K562 (cell line): ENCODE data around the gene CD93.

Source experiments
- EP300 ChIP-seq: IDR thresholded peaks from 2 replicates; pipeline ENCODE4 v1.6.1; 2012; ENCODE audit warnings: low read length, improper control_type of control experiment
- NCOA2 ChIP-seq, 2 experiments: fragments of 450-650 bp; IDR thresholded peaks; 2 replicates each; pipeline ENCODE4 v1.6.1; 2018; ENCODE audit warnings: mild to moderate bottlenecking in 2 of 2, moderate library complexity in 1 of 2; ENCODE audit not compliant: partially characterized antibody in 2 of 2

- TF ChIP-seq EP300 (no peak), NCOA2 (IDR thresholded peaks at IDR 0.05; ENCODE audit: partially characterized antibody in 2 of 2) (no peak)
Observed at GRCh38 chr20:23065266-23066201, 20.6 kb downstream of the CD93 start.
